A549 (cell line): ENCODE results near the gene TMEM238L. TPM values are rescaled to one million over a fixed set of nuclear protein-coding genes. Genes with fewer than 3 reads are reported as not detected.

Source experiments
- ATAC-seq, 2 experiments: fragments of 200-7000 bp in 1 of 2; fragments of >200 bp in 1 of 2; cut with Nextera tagmentation in 1 of 2; cut with Tn5 transposase in 1 of 2; 3 replicates each; pipeline versions ENCODE4 v1.8.0 to v1.9.1; 2018 to 2020; ENCODE audit warnings: mild to moderate bottlenecking in 1 of 2, moderate library complexity in 1 of 2
- CTCF ChIA-PET: fragments of 300-600 bp; sonication (Branson Sonifier 250); formaldehyde crosslinking; extraction: SDS; loops from one replicate; lab custom pipeline; 2021; ENCODE audit warnings: antibody characterized with exemption, inconsistent platforms; lab: Yijun Ruan, JAX
- POLR2A ChIA-PET: fragments of 350-600 bp; formaldehyde crosslinking; extraction: SDS; loops from one replicate; lab custom pipeline; 2021; ENCODE audit warnings: antibody characterized with exemption, inconsistent platforms; lab: Yijun Ruan, JAX
- DNase-seq, 2 experiments: peaks; one replicate each; pipeline versions ENCODE4 v3.0.0 to v3.0.0-alpha.2; 2011 to 2016; ENCODE audit warnings: low read depth in 1 of 2, low spot score in 1 of 2
- FAIRE-seq: peaks from 2 replicates; lab custom pipeline; 2011; peaks lifted over from hg19 to GRCh38; lab: Jason Lieb, UNC
- H3K27ac ChIP-seq, 2 experiments: fragments of >200 bp; sonication (Bioruptor Twin); formaldehyde crosslinking; 3 replicates each; pipeline ENCODE4 v1.5.1; 2016 to 2017
- H3K4me1 ChIP-seq: fragments of >200 bp; sonication (Bioruptor Twin); formaldehyde crosslinking; 3 replicates; pipeline ENCODE4 v1.6.1; 2016
- H3K4me2 ChIP-seq: fragments of >200 bp; sonication (Bioruptor Twin); formaldehyde crosslinking; 3 replicates; pipeline ENCODE4 v1.6.1; 2016
- H3K4me3 ChIP-seq: fragments of >200 bp; sonication (Bioruptor Twin); formaldehyde crosslinking; 3 replicates; pipeline ENCODE4 v1.5.1; 2016
- H3K9me3 ChIP-seq: fragments of >200 bp; sonication (Bioruptor Twin); formaldehyde crosslinking; 3 replicates; pipeline ENCODE4 v1.6.1; 2016
- BHLHE40 ChIP-seq: IDR thresholded peaks from 2 replicates; pipeline ENCODE4 v1.6.1; 2012; ENCODE audit warnings: low read depth, low read length, inconsistent platforms
- CEBPB ChIP-seq, 2 experiments: fragments of >200 bp in 1 of 2; sonication (Bioruptor Twin) in 1 of 2; formaldehyde crosslinking in 1 of 2; IDR thresholded peaks; 2 replicates each; pipeline ENCODE4 v1.6.1; 2012 to 2016
- CHD2 ChIP-seq: fragments of 150-350 bp; IDR thresholded peaks from 2 replicates; pipeline ENCODE4 v1.6.1; 2014; ENCODE audit warnings: low read length; ENCODE audit not compliant: partially characterized antibody
- EHMT2 ChIP-seq: fragments of 200-600 bp; sonication (generic); IDR thresholded peaks from 2 replicates; pipeline ENCODE4 v1.6.1; 2016; ENCODE audit warnings: antibody characterized with exemption, low read depth, mild to moderate bottlenecking, moderate library complexity
- ESRRA ChIP-seq: fragments of 150-350 bp; IDR thresholded peaks from 2 replicates; pipeline ENCODE4 v1.6.1; 2014; ENCODE audit warnings: mild to moderate bottlenecking, low read length, borderline replicate concordance
- GATA3 ChIP-seq: IDR thresholded peaks from 2 replicates; pipeline ENCODE4 v1.6.1; 2012; ENCODE audit warnings: borderline replicate concordance
- KDM5A ChIP-seq: fragments of 200-600 bp; sonication (generic); IDR thresholded peaks from 2 replicates; pipeline ENCODE4 v1.6.1; 2016; ENCODE audit warnings: antibody characterized with exemption, mild to moderate bottlenecking
- NFE2L2 ChIP-seq: fragments of 150-350 bp; conservative IDR thresholded peaks from 2 replicates; pipeline ENCODE4 v1.6.1; 2014; ENCODE audit warnings: low read length
- NPAS2 ChIP-seq: fragments of 250-450 bp; sonication (Bioruptor Pico); IDR thresholded peaks from 2 replicates; pipeline ENCODE4 v1.8.0; 2022; ENCODE audit warnings: mild to moderate bottlenecking, moderate library complexity, borderline replicate concordance
- PBX3 ChIP-seq: IDR thresholded peaks from 2 replicates; pipeline ENCODE4 v1.6.1; 2012
- POLR2AphosphoS2 ChIP-seq: conservative IDR thresholded peaks from 2 replicates; pipeline ENCODE4 v1.6.1; 2012; ENCODE audit warnings: low read length, improper control_type of control experiment, inconsistent platforms
- RCOR1 ChIP-seq: fragments of 150-350 bp; IDR thresholded peaks from 2 replicates; pipeline ENCODE4 v1.6.1; 2014; ENCODE audit warnings: antibody characterized with exemption, low read length, low read depth
- RFX5 ChIP-seq: fragments of 450-650 bp; IDR thresholded peaks from 2 replicates; pipeline ENCODE4 v1.7.1; 2014; ENCODE audit warnings: antibody characterized with exemption, mild to moderate bottlenecking, moderate library complexity
- TP53 ChIP-seq: fragments of 250-450 bp; sonication (Bioruptor Pico); IDR thresholded peaks from 2 replicates; pipeline ENCODE4 v1.5.0; 2021; ENCODE audit warnings: mild to moderate bottlenecking, moderate library complexity
- ZSCAN20 ChIP-seq: fragments of 250-450 bp; sonication (Bioruptor Pico); IDR thresholded peaks from 2 replicates; pipeline ENCODE4 v1.8.0; 2022; ENCODE audit warnings: mild to moderate bottlenecking, moderate library complexity
- WGBS: methylation state at CpG from one replicate; pipeline ENCODE4 v1.1.6; 2017; ENCODE audit errors: missing lambda C conversion rate; 5-methylcytosine and 5-hydroxymethylcytosine counted together
- polyA plus RNA-seq, 4 experiments: library from polyadenylated mRNA; depleted of rRNA in 3 of 4; stranded (reverse); fragments of >200 nt; fragmentation: RNase III in 1 of 4; extraction: RNeasy Plus Mini Kit Qiagen cat#74134 plus additional on column Dnase treatment in 1 of 4; gene quantifications; 2 replicates in 3 of 4; 3 replicates in 1 of 4; pipeline ENCODE4 v1.2.3, GENCODE V29; 2011 to 2017
- TF ChIP-seq, protein P1 (sequence below): fragments of 200-600 bp; sonication (generic); IDR thresholded peaks from 2 replicates; pipeline ENCODE4 v1.6.1; 2016; ENCODE audit warnings: antibody characterized with exemption, mild to moderate bottlenecking, moderate library complexity
- TF ChIP-seq, protein P2 (sequence below): fragments of 250-450 bp; sonication (Bioruptor Pico); IDR thresholded peaks from 2 replicates; pipeline ENCODE4 v1.5.0; 2020; ENCODE audit warnings: low read depth, mild to moderate bottlenecking, moderate library complexity
- TF ChIP-seq, protein P3 (sequence below): fragments of >200 bp; sonication (Bioruptor Twin); formaldehyde crosslinking; IDR thresholded peaks from 2 replicates; pipeline ENCODE4 v1.6.1; 2016

The TMEM238L gene
- polyA plus RNA-seq, 2 of the 4 experiments (the other 2 are of a cell fraction): not detected

GRCh38 chr17:10787306-10788045 lies 16.4 kb downstream of the TMEM238L start:
- WGBS: 78% methylated on average over 5 of the region's 5 CpGs

GRCh38 chr17:10785295-10785694 lies 18.6 kb downstream of the TMEM238L start:
- TF ChIP-seq POLR2AphosphoS2: no peak
- no peak for TF ChIP-seq NPAS2 (CRISPR knock-in tag)
- TF ChIP-seq, protein P1, sequence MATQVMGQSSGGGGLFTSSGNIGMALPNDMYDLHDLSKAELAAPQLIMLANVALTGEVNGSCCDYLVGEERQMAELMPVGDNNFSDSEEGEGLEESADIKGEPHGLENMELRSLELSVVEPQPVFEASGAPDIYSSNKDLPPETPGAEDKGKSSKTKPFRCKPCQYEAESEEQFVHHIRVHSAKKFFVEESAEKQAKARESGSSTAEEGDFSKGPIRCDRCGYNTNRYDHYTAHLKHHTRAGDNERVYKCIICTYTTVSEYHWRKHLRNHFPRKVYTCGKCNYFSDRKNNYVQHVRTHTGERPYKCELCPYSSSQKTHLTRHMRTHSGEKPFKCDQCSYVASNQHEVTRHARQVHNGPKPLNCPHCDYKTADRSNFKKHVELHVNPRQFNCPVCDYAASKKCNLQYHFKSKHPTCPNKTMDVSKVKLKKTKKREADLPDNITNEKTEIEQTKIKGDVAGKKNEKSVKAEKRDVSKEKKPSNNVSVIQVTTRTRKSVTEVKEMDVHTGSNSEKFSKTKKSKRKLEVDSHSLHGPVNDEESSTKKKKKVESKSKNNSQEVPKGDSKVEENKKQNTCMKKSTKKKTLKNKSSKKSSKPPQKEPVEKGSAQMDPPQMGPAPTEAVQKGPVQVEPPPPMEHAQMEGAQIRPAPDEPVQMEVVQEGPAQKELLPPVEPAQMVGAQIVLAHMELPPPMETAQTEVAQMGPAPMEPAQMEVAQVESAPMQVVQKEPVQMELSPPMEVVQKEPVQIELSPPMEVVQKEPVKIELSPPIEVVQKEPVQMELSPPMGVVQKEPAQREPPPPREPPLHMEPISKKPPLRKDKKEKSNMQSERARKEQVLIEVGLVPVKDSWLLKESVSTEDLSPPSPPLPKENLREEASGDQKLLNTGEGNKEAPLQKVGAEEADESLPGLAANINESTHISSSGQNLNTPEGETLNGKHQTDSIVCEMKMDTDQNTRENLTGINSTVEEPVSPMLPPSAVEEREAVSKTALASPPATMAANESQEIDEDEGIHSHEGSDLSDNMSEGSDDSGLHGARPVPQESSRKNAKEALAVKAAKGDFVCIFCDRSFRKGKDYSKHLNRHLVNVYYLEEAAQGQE: no peak
- TF ChIP-seq EHMT2: no peak
- TF ChIP-seq NFE2L2: no peak
- no peak for TF ChIP-seq PBX3
- no peak for TF ChIP-seq GATA3
- TF ChIP-seq CEBPB (IDR thresholded peaks at IDR 0.05): no peak
- TF ChIP-seq TP53 (CRISPR knock-in tag): no peak
- TF ChIP-seq RCOR1: no peak
- TF ChIP-seq ESRRA: no peak
- TF ChIP-seq ZSCAN20: no peak
- no peak for TF ChIP-seq KDM5A
- TF ChIP-seq, protein P2, sequence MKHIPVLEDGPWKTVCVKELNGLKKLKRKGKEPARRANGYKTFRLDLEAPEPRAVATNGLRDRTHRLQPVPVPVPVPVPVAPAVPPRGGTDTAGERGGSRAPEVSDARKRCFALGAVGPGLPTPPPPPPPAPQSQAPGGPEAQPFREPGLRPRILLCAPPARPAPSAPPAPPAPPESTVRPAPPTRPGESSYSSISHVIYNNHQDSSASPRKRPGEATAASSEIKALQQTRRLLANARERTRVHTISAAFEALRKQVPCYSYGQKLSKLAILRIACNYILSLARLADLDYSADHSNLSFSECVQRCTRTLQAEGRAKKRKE (CRISPR knock-in tag): no peak
- TF ChIP-seq, all 56 proteins: peak for 0
- Histone ChIP-seq H3K4me3 (no peak overlapping the region), H3K27ac (no peak overlapping the region), H3K9me3 (no peaks in the 10 kb centered on the region), H3K4me1 (no peaks in the 10 kb centered on the region), H3K4me2 (no peak overlapping the region)
- FAIRE-seq (no peak), DNase-seq (no peak), ATAC-seq (no peak)
- ChIA-PET POLR2A (no interaction called here), CTCF (interaction anchor here (1.0 kb wide), 1 partner anchor 48 kb away, joined by 3 read pairs; no protein-coding TSS in a partner anchor)
- 70% methylated on average over 2 of the region's 2 CpGs for WGBS

More at GRCh38 chr17:10787306-10788045, 16.4 kb downstream of the TMEM238L start:
- no peak for ATAC-seq
- no peak for FAIRE-seq
- ChIA-PET POLR2A (no interaction called here), CTCF (no interaction called here)
- Histone ChIP-seq H3K9me3 (no peaks in the 10 kb centered on the region), H3K4me1 (no peaks in the 10 kb centered on the region), H3K4me2 (no peak overlapping the region), H3K27ac (no peak overlapping the region), H3K4me3 (no peak overlapping the region)
- no peak for DNase-seq
- no peak for TF ChIP-seq CHD2
- no peak for TF ChIP-seq BHLHE40
- TF ChIP-seq, protein P3, sequence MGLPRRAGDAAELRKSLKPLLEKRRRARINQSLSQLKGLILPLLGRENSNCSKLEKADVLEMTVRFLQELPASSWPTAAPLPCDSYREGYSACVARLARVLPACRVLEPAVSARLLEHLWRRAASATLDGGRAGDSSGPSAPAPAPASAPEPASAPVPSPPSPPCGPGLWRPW: no peak
- no peak for TF ChIP-seq RFX5
